GM18951 (cell line): ENCODE measurements around the gene MCTP2.

Experiments
- POLR2A ChIP-seq: IDR thresholded peaks from 4 replicates; pipeline ENCODE4 v1.6.1; 2011; ENCODE audit warnings: mild to moderate bottlenecking; ENCODE audit not compliant: insufficient read length, insufficient read depth; ENCODE audit errors: extremely low read depth
- in situ Hi-C: fragments of 300-500 bp; cut with MboI; formaldehyde crosslinking; loops from one replicate; pipeline ENCODE4 v1.12.0; 2022; ENCODE audit warnings: low sequenced_read_pairs, mixed read lengths, inconsistent platforms; ENCODE audit not compliant: unreplicated experiment

Gene MCTP2

DNA sequence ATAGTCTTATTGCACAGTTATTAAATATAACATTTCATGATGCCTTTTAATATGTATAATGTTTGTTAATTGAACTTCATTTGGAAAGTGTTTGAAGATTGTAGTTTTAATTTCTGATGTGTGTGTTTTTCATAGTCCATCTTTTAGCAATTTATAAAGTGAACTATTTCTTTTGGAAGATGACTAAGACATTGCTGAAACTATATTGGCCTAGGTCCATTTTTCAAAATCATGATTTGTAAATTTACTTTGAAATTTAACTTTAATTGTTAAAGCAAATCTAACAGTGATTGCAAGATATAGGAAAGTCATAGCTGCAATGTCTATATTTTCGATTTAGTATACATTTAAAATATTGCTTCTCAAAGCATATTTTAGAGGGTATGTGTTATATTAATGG lies 30.8 kb downstream of the MCTP2 start:
- no peak for TF ChIP-seq POLR2A
- in situ Hi-C loops, result no loop called here

GRCh38 chr15:94263341-94264273 lies 32.2 kb downstream of the MCTP2 start:
- TF ChIP-seq POLR2A, result no peak
- in situ Hi-C loops, result no loop called here

DNA sequence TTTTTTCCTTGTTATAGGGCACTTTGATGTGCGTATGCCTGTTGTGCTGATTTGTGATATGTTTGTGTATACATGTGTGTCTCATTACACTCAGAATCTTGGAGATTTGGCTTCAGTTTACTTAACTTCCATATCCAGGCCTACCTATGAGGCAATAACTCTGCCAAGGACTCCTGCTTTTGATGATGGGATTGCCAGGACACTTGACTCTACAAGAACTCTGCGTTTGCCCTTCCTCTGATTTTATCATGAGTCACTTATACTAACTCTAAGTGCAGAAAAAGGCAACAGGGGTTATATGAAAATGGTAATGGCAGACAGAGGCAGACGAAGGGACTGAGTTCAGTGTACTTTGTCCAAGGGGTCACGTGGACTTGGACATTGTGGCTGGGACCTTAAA lies 33.6 kb downstream of the MCTP2 start:
- no peak for TF ChIP-seq POLR2A
- in situ Hi-C loops, result no loop called here

- in situ Hi-C loops, result no loop called here
Observed at GRCh38 chr15:94265982-94266381, 34.6 kb downstream of the MCTP2 start.

DNA sequence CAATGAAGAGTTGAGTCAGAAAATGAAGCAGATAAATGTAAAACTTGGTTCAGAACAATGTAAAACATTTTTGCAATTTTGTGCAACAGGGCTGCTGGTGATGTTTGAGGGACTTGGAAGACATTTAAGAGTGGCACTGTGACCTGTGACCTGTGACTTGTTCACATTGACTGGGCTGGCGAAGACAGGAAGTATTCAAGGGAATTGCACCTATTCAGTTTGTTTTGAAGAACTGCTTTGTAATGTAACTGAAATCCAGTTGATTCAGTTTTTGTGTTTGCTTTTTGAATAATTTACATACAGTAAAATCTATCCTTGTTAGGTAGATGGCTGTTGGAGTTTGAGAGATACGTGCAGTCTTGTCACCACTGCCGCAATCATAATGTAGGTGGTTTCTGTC lies 35.4 kb downstream of the MCTP2 start:
- in situ Hi-C loops, result no loop called here
- TF ChIP-seq POLR2A, result no peak

More at GRCh38 chr15:94265982-94266381, 34.6 kb downstream of the MCTP2 start:
- TF ChIP-seq POLR2A, result no peak

DNA sequence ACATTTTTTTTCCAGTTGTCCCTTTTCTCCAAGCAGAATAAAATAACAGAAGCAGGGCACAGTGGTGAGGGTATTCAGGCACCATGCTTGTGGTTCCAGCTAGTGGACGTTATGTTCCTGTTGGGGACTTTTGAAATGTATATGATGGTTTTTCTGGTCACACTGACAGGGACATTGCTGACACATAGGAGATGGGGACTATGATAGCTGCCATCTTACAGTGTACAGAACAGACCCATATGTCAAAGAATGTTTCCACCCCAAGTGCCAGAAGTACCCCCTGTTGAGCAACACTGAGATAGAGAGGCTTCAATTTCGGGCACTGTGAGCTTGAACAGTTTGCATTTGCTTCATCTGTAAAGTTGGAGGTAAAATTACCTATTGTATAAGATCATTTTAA lies 38.6 kb downstream of the MCTP2 start:
- in situ Hi-C loops, result no loop called here
- TF ChIP-seq POLR2A, result no peak

DNA sequence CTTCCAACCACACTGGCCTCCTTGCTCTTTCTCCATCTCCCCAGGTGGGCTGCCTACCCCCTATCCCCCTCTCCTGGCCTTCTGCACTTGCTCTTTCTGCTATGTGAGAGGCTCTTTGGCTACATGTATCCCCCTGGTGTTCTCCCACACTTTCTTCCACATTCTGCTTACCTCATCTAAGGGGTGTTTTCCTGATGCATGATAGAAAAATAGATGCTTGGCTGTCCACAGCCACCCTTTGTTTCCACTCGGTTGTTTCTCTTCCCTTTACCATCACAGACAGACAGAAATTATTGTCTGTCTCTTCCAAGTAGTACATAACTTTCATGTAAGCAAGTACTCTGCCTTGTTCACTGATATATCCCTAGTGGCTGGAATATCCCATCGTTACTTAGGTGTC lies 39.2 kb downstream of the MCTP2 start:
- in situ Hi-C loops, result no loop called here
- no peak for TF ChIP-seq POLR2A

DNA sequence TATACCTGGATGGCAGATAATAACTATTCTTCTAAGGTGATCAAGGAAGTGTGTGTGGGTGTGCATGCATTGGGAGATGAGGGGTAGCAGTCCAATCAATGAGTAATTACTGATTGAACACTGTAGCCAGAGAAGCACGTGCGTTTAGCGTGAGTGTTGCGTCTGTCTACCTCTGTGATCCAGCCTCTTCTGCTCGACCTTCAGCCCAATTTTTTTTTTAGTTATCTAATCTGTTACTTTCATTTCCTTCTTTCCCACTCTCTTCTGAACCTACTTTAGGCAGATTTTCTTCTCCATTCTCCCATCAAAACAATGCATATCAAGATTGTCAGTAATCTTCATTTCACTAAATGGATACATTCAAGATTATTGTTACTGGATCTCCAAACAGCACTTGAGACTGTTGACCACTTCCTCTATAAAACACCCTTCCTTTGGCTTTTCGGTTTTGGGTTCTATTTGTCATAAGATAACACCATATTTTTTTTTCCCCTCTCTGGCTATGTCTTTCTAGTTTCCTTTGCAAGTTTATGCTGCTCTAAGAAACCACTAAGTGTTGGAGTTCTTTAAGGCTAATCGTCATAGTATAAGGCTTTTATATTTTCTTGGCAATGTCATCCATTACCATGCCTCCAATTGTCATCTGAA lies 41.0 kb downstream of the MCTP2 start:
- TF ChIP-seq POLR2A, result no peak
- in situ Hi-C loops, result no loop called here

DNA sequence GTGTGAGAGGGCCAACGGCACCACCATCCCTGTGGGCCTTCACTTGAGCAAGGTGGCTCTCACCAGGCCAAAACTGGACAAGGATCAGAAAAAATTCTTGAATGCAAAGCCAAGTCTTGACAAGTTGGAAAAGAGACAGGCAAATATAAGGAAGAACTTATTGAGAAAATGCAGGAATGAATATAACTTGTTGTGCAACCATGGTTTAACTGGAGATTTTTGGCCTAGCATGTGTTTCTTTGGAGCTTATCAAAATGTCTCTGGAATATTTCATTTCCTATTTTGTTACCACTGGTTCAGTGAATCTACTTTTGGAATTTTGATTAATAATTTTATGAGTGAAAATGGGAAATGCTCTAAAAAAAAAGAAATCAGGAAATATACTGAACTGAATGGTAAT lies 42.5 kb downstream of the MCTP2 start:
- no peak for TF ChIP-seq POLR2A
- in situ Hi-C loops, result no loop called here

GRCh38 chr15:94274745-94275144 lies 43.4 kb downstream of the MCTP2 start:
- no peak for TF ChIP-seq POLR2A
- in situ Hi-C loops, result no loop called here

- in situ Hi-C loops, result no loop called here
- TF ChIP-seq POLR2A, result no peak
Observed at GRCh38 chr15:94277485-94277884, 46.1 kb downstream of the MCTP2 start.

GRCh38 chr15:94279736-94280135 lies 48.4 kb downstream of the MCTP2 start:
- in situ Hi-C loops, result no loop called here

GRCh38 chr15:94280301-94280700 lies 48.9 kb downstream of the MCTP2 start:
- in situ Hi-C loops, result no loop called here
- TF ChIP-seq POLR2A, result no peak

More at GRCh38 chr15:94279736-94280135, 48.4 kb downstream of the MCTP2 start:
- no peak for TF ChIP-seq POLR2A
